Measurements from ENCODE around the gene PON2.

DNA sequence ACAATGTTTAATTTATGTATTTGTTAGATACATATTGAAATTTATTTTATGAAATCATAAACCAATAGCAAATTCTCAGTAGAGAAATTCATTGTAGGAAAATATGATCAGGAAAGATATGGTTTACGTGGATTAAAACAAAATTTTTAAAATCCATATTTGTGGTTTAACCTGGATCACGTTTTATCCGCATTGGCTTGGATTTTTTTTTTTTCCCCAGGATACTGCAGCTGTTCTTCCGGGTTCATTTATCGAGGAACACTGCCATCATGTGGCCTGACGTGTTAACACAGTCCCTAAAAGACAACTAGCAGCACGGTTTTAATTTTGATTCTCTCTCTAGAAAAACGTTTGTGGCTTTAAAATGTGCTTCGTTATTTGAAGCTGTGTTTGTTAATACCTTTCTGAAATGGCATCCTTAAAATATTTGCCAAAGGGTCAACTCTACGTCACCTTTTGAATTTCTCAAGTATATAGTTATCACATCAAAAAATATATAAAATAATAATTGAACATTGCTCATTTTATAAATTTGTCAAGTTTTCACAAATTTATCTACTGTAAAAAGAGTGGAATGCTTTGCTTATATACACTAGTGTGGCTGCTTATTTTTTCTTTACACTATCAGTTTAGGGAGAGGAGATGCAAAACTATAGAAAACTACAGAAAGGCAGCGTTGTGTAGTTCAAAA lies 42.2 kb upstream of the PON2 start:
- TF ChIP-seq POLR2AphosphoS5 (IDR thresholded peaks at IDR 0.05) (no peak), EZH2 (IDR thresholded peaks at IDR 0.05; ENCODE audit: borderline replicate concordance, insufficient read depth, low read length, poor library complexity, severe bottlenecking) (no peak), EP300 (conservative IDR thresholded peaks at IDR 0.05; ENCODE audit: poor library complexity, severe bottlenecking) (peak; percentile 22), TAF1 (IDR thresholded peaks at IDR 0.05; ENCODE audit: low read depth) (no peak), MXI1 (conservative IDR thresholded peaks at IDR 0.05; ENCODE audit: poor library complexity, severe bottlenecking) (no peak), SMC3 (conservative IDR thresholded peaks at IDR 0.05; ENCODE audit: poor library complexity) (peak; percentile 93)
- TF ChIP-seq, protein P1, sequence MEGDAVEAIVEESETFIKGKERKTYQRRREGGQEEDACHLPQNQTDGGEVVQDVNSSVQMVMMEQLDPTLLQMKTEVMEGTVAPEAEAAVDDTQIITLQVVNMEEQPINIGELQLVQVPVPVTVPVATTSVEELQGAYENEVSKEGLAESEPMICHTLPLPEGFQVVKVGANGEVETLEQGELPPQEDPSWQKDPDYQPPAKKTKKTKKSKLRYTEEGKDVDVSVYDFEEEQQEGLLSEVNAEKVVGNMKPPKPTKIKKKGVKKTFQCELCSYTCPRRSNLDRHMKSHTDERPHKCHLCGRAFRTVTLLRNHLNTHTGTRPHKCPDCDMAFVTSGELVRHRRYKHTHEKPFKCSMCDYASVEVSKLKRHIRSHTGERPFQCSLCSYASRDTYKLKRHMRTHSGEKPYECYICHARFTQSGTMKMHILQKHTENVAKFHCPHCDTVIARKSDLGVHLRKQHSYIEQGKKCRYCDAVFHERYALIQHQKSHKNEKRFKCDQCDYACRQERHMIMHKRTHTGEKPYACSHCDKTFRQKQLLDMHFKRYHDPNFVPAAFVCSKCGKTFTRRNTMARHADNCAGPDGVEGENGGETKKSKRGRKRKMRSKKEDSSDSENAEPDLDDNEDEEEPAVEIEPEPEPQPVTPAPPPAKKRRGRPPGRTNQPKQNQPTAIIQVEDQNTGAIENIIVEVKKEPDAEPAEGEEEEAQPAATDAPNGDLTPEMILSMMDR (IDR thresholded peaks at IDR 0.05; ENCODE audit: poor library complexity, severe bottlenecking): peak; percentile 93
- TF ChIP-seq, protein P2, sequence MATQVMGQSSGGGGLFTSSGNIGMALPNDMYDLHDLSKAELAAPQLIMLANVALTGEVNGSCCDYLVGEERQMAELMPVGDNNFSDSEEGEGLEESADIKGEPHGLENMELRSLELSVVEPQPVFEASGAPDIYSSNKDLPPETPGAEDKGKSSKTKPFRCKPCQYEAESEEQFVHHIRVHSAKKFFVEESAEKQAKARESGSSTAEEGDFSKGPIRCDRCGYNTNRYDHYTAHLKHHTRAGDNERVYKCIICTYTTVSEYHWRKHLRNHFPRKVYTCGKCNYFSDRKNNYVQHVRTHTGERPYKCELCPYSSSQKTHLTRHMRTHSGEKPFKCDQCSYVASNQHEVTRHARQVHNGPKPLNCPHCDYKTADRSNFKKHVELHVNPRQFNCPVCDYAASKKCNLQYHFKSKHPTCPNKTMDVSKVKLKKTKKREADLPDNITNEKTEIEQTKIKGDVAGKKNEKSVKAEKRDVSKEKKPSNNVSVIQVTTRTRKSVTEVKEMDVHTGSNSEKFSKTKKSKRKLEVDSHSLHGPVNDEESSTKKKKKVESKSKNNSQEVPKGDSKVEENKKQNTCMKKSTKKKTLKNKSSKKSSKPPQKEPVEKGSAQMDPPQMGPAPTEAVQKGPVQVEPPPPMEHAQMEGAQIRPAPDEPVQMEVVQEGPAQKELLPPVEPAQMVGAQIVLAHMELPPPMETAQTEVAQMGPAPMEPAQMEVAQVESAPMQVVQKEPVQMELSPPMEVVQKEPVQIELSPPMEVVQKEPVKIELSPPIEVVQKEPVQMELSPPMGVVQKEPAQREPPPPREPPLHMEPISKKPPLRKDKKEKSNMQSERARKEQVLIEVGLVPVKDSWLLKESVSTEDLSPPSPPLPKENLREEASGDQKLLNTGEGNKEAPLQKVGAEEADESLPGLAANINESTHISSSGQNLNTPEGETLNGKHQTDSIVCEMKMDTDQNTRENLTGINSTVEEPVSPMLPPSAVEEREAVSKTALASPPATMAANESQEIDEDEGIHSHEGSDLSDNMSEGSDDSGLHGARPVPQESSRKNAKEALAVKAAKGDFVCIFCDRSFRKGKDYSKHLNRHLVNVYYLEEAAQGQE (IDR thresholded peaks at IDR 0.05; ENCODE audit: borderline replicate concordance): peak; percentile 10
